Camera-type eye (tissue), 1 donor: ENCODE data around the gene RPL36. TPM values are rescaled to one million over a fixed set of nuclear protein-coding genes. Genes with fewer than 3 reads are reported as not detected.

Experiments used
- total RNA-seq: library from RNA; depleted of rRNA; stranded (reverse); fragments of >200 nt; gene quantifications from one replicate; pipeline ENCODE4 v1.2.3, GENCODE V29; 2014

The RPL36 gene
- 161 TPM for total RNA-seq

DNA sequence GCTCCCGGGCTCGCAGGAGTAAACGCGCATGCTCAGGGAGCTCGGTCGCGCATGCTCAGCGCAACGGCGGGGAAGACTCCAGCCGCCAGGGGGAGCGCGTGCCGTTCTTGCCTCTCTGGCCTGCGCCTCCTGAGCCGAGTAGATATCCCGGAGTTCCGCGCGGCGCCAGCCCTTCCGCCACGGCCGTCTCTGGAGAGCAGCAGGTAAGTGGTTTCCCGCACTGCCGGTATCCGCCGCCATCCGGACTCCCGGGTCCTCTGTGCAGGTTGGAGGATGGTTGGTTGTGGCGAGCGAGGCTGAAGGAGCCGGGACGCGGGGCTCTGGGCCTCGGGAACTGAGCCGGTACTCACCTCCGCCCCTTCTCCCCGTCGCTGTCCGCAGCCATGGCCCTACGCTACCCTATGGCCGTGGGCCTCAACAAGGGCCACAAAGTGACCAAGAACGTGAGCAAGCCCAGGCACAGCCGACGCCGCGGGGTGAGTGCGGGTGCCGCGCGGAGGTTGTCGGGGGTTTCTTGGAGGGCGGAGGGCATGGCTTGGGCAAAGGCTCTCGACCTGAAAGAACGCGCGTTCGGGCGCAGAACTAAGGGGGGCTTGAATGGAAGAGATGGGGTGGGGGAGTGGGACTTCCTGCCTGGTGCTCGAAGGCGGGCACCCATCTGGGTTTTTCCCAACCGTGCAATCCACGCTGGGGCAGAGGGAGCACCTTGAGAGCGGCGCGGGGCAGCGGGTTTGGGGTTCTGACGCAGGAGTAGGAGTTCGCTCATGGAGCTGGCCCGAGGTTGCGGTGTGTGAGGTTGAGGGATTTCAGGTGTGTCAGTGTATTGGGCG lies at the start of gene RPL36:
TSS of gene RPL36 (plus strand) at position 171 of the 830 bp plus-strand sequence. CDS start at position 384, 213 bp downstream.

DNA sequence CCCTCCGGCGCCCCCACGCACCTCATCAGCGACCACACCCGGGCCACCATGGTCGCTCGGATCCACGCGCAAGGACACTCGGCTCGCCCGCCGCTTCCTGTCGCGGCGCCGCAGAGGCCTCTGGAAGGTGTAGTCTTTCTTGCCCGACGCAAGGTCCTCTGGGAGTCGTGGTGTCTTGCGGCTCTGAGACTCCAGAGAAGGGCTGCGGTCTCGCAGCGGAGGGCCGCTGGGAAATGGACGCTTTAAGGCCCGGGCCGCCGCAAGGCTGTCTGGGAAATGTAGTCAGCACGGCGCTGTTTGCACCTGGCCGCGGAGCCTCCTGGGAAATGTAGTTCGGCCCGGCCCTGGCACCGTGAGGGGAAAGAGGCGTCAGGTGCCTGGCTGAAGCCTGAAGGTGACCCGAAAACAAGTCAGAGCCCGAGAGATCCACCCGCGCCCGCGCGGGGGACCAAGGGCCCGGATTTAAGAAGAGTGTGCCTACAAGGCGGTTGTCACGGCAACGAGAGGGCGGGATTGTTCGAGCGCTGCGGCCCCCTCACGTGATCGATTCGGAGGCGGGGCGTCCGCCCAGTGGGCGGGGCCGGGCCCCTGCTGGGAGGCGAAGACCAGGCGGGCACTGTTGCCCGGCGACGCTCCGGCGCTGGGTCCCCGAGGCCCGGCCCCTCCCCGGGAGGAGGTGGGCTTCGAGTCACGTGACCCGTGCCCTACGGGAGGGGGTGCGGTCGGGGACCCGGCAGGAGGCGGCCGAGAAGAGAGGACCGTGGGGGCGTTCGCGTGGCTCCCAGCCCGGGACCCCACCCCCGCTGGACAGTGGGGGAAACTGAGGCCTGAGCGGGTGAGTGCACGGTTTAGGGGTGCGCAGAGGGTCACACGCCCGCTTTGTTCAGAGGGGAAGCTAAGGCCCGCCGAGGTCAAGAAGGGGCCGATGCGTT lies 9.4 kb upstream of the RPL36 start, which contains the start of the genes HSD11B1L and MICOS13:
TSS of gene HSD11B1L (plus strand) at position 591 of the 932 bp plus-strand sequence. CDS start 3,806 bp downstream, outside the sequence.
TSS of gene MICOS13 (minus strand) at position 80 of the 932 bp plus-strand sequence. CDS start at position 50, 30 bp downstream.

DNA sequence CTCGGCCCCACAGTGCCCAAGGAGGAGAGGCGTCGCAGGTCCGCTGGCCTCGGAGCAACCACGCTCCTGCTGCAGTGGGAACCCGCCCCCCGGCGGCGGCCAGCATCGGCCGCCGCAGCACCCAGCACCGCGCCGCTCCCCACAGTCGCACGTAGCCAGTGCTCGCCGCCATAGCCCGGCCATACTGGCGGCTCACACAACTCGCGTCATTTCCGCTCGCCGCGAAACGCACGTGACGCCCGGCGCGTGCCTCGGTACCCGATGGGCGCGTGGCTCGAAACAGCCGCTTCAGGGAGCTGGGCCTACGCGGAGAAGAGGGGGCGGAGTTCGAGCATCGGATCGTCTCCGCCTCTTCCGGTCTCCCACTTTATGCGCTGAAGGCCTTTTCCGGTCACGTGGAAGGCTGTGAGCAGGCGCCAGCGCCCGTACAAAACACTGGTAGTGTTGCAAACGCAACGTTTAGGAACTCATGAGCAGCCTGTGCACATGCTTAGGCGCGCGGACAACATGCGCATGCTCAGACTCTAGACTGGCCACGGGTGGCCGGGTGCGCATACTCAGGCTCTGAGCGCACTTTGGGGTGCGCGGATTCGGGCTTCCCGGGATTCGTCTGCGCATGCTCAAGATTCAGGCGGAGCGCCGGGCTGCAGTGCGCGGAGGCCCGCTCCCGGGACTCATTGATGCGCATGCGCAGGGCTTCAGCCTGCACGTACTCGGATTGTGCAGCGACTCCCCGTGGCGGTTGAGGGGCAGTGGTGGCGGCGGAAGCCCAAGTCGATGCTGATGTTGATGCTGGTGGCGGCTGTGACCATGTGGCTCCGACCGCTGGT lies 30.1 kb downstream of the RPL36 start, which contains the start of the genes CATSPERD and LONP1:
TSS of gene CATSPERD (plus strand) at position 677 of the 830 bp plus-strand sequence. CDS start at position 778, 101 bp downstream.
TSS of gene LONP1 (minus strand) at position 186 of the 830 bp plus-strand sequence. CDS start at position 172, 14 bp downstream.

Other genes with a start within 250 kb of the RPL36 start
- not detected for gene ZNRF4, start 234.9 kb upstream of the RPL36 start, total RNA-seq
- gene TINCR, start 122.3 kb upstream of the RPL36 start, total RNA-seq, result 4.8 TPM
- gene SAFB2, start 67.5 kb upstream of the RPL36 start, total RNA-seq, result 83.2 TPM
- gene SAFB, start 67.2 kb upstream of the RPL36 start, total RNA-seq, result 177 TPM
- gene MICOS13, start 9.8 kb upstream of the RPL36 start, total RNA-seq, result 16.9 TPM
- gene HSD11B1L, start 9.3 kb upstream of the RPL36 start, total RNA-seq, result 19.0 TPM
- 70.3 TPM for gene LONP1, start 29.9 kb downstream of the RPL36 start, total RNA-seq
- gene CATSPERD, start 30.3 kb downstream of the RPL36 start, total RNA-seq, result not detected
- gene PRR22, start 94.5 kb downstream of the RPL36 start, total RNA-seq, result 0.38 TPM
- gene DUS3L, start 100.9 kb downstream of the RPL36 start, total RNA-seq, result 32.4 TPM
- 3.7 TPM for gene NRTN, start 114.8 kb downstream of the RPL36 start, total RNA-seq
- gene FUT6, start 149.4 kb downstream of the RPL36 start, total RNA-seq, result 0.22 TPM
- gene FUT3, start 161.2 kb downstream of the RPL36 start, total RNA-seq, result 2.4 TPM
- not detected for gene FUT5, start 180.2 kb downstream of the RPL36 start, total RNA-seq
- 76.9 TPM for gene NDUFA11, start 213.5 kb downstream of the RPL36 start, total RNA-seq
- 7.5 TPM for gene VMAC, start 214.6 kb downstream of the RPL36 start, total RNA-seq
- 11.2 TPM for gene CAPS, start 224.0 kb downstream of the RPL36 start, total RNA-seq